ENCODE data around the gene SLIT3. TPM values are rescaled to one million over a fixed set of nuclear protein-coding genes. Genes with fewer than 3 reads are reported as not detected.

SLIT3 gene
- total RNA-seq, 1 donor from 2014 or later: 82.6 TPM

DNA sequence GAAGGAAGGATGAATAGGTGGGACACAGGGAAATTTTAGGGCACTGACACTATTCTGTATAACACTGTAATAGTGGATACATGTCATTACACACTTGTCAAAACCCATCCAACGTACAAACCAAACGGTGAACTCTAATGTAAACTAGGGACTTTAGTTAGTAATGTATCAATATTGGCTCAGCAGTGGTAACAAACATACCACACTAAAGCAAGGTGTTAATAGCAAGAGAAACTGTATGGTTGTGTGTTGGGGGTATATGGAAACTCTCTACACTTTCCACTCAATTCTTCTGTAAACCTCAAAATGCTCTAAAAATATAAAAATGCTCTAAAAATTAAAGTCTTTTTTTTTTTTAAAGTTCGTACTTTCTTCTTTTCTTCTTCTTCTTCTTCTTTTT is 428.7 kb downstream of the SLIT3 start:
- DNase-seq (ENCODE audit: low spot score): no peak

DNA sequence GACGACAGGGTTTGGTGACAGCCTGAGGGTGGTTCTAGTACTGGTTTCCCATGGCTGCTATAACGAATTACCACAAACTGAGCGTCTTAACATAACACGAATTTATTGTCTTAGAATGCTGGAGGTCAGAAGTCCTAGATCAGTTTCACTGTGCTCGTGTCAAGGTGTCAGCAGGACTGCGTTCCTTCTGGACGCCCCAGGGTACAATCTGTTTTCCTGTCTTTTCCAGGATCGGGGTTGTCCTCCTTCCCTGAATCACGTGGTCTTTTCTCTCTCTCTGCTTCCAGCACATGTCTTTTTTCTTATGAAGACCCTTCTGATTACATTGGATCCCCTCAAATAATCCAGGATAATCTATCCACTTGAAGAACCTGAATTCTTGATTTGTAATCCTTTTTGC is 430.0 kb downstream of the SLIT3 start:
- DNase-seq (ENCODE audit: low spot score): no peak

DNA sequence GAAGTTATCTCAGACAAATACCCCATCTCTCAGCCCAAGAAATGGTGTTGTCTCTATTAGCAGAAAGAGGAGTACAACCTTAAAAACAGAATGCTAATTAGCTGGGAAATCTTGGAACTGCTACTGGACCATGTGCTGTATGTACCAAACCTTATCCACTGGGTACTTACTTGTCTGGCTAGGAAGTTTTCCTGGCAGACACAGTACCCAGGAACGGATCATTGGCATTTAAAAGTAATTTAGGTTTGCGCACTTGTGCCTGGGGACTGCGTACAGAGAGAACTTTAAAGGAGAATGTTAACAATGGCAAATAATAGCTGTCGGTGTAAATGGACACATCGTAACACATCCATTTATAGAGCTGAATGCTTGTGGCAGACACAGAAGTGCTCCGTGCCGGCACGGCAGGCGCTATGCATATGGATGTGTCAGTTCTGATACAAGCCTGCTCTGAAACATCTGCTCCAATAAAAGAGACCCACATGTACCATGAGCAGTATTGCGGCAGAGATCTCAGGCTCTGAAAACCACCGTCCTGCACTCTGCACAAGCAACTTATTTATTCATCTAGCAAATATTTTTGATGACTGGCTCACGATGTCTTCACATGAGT is 431.2 kb downstream of the SLIT3 start:
- DNase-seq (ENCODE audit: low spot score): peak; percentile 80

DNA sequence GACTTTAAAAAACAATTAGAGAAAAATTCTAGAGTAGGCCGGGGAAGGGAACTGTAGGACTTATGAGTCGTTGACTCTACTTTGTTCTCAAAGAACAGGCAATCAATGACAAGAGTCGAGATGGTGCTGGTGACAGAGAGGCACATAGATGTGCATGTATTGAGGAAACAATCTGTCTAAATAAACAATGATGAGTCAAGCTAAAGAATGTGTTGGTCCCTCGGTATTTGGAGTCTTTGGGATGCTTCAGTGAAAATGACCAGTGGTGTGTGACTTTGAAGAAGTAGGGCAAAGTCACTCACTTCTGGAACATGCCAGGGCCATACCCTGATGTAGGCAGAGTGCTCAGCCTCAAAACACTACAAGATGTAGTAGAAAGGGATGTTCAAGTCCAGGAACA is 433.7 kb downstream of the SLIT3 start:
- no peak for DNase-seq (ENCODE audit: low spot score)

DNA sequence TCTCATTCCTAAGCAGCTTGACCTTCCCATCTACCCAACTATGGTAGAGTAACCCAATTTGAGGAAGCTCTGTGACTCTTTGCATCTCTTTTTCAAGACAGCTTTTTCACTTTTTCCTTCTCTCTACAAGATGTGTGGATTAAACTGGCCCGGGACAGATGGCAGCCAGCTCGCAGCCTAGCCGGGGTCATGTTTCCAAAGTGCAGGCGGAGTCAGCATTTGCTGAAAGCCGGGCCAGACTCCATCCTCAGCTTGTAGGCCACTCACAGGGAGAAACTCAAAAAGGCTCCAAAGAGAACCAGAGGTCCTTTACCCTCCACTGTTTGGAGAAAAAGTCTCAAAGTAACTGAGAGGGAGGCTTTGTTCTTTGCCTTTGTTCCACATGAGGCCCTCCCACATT is 435.0 kb downstream of the SLIT3 start:
- peak; percentile 72 for DNase-seq (ENCODE audit: low spot score)

- DNase-seq (ENCODE audit: low spot score): no peak
Measured at GRCh38 chr5:168863021-168863420, 437.9 kb downstream of the SLIT3 start.

GRCh38 chr5:168860503-168860902 is 440.4 kb downstream of the SLIT3 start:
- DNase-seq (ENCODE audit: low spot score): no peak

DNA sequence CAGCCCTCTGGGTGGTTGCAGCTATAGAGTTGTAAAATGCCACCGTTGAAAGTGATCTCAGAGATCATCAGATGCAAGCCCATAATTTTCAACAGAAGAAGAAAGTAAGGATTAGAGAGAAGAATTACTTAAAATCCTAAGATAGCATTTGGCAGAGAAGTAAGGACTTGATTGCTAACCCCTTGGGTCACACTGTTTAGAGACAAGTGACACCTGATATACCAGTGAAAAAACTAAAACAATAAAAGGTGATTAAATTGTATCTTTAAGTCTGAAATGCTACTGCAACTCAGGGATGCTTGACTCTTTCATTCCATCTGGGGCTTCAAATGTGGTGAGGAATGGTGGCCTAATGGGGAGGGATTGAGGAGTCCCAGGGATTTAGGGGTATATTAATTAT is 440.9 kb downstream of the SLIT3 start:
- no peak for DNase-seq (ENCODE audit: low spot score)

DNA sequence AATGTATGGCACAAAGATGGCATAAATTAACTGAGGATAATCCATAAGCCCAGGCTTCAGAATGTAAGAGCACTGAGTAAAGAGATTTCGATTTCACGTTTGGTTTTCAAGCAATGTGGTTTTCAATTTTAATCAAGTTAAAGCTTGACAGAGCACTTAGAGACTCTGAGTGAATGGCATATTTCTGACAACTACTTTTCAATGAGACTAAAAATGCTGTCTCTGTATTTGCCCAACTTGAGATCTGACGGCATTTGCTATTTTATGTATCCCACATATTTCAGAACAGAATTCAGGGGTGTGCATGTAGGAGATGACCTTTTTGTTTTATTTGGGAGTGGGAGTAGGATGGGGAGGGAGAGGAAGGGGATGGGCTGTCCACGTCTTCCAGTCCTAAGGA is 441.5 kb downstream of the SLIT3 start:
- DNase-seq (ENCODE audit: low spot score): no peak

DNA sequence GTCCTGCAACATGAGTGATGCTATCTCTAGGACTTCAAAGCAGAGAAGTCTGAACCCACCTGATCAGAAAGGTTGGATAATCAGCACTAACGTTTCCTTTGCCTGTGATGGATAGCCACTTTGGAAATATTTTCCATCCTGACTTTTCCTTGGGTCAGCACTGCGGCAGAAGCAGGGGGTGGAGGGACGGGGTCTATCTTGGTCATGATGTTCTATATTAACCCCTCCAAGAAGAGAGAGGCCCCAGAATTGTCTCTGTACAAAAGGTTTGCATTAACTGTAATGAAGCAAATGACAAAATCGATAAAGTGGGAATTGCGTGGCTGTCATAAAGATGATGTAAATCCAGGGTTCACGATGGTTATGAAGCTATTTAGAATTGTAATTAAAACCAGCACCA is 441.9 kb downstream of the SLIT3 start:
- no peak for DNase-seq (ENCODE audit: low spot score)

GRCh38 chr5:168858371-168858770 is 442.6 kb downstream of the SLIT3 start:
- no peak for DNase-seq (ENCODE audit: low spot score)

DNA sequence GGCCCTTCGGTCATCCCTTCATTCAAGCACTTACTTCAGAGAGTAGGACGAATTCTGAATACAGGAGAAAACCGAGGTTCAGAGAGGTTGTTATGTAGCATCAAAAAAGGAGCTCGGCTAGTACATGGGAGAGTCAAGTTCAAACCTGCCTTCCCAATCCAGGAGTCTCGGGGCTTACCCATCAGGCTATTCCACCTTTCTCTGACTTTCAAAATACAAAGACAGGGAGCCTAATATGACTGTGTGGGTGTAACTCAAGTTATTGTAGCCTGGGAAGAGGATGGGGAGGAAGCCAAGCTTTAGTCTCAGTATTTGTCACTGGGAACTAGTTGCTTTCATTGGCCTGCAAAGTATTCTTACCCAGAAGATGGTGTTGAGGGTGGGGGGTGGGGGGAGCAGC is 447.0 kb downstream of the SLIT3 start:
- no peak for DNase-seq (ENCODE audit: low spot score)

DNA sequence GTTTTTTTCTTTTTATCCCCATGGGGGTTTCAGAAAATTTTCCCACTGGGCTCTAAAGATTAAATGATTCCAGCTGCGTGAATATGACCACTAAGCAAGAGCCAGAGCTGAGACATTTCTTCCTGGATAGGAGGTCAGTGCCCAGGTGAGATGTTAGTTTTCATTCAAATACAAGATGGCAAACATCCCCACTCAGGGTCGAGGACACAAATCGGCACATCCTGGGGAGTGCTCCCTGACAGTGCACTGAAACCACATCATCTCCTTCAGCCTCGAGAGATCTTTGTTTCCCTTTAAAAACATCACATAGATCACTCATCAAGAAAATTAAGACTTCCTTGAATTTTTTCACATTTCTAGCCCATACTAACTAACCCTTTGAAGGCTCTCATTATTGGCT is 448.6 kb downstream of the SLIT3 start:
- no peak for DNase-seq (ENCODE audit: low spot score)

DNA sequence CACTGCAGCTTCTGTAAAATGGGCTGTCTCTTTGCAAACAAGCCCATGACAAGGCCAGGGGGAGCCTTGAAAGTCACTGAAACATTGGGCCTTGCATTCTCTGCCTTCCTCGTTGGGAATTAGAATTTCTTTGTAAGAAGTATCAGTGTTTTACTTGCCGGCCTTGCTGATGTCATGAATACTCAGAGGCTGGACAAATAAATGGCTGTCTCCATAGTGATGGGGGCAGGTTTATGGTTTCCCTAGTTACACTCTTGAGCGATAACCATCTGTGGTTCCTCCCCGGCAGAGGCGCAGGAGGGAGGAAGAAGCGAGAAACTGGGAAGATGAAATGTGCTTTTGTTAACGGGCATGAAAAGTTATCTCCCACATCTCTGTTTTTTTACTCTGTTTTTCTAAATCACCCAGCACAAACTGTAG is 449.0 kb downstream of the SLIT3 start:
- peak; percentile 85 for DNase-seq (ENCODE audit: low spot score)

- no peak for DNase-seq (ENCODE audit: low spot score)
Measured at GRCh38 chr5:168850683-168851082, 450.3 kb downstream of the SLIT3 start.

DNA sequence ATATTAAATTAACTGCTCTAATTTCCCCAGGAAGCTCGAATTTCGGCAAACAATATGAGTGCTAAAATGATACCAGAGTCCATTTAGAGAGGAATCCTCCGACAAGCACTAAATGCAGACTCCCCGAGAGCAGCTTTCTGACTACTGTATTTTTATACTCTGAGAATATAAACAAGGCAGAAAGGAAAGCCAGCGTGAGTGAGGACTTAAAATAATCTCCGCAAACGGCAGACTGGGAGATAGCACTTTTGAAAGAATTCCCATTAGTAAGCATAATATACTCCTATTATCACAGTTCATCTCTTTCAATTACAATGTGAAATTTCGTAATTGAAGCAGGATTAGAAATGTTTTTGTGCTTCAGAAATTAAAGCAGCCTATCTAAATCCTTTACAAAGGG is 452.4 kb downstream of the SLIT3 start:
- peak; percentile 68 for DNase-seq (ENCODE audit: low spot score)

DNA sequence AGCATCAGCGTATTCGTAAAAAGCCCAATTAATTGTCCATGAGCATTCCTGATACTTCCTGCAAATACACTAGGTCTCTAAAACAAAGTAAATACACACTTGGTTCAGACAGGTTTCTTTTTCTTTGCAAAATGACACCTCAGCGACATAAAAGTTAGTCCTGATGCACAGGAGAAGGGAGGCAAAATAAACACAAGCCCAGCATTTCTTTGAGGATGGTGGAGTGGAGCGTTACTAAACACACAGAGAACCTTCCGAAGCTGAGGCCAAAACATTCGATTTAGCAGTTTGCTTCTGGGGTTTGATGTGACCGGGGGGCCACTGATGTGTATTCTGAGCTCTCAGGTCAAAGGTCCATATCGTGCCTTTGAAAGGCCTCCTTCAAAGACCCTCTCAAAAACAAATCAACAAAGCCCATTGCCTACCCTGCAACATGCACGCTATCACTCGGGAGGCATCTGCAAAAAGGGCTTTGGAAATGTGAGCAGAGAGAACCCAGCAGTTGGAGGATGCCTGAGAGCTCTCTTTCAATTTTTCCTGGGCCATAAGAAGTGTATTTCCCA is 453.3 kb downstream of the SLIT3 start:
- no peak for DNase-seq (ENCODE audit: low spot score)

GRCh38 chr5:168844922-168845296 is 456.0 kb downstream of the SLIT3 start:
- no peak for DNase-seq (ENCODE audit: low spot score)

GRCh38 chr5:168844016-168844921 is 456.7 kb downstream of the SLIT3 start:
- peak; percentile 34 for DNase-seq (ENCODE audit: low spot score)

DNA sequence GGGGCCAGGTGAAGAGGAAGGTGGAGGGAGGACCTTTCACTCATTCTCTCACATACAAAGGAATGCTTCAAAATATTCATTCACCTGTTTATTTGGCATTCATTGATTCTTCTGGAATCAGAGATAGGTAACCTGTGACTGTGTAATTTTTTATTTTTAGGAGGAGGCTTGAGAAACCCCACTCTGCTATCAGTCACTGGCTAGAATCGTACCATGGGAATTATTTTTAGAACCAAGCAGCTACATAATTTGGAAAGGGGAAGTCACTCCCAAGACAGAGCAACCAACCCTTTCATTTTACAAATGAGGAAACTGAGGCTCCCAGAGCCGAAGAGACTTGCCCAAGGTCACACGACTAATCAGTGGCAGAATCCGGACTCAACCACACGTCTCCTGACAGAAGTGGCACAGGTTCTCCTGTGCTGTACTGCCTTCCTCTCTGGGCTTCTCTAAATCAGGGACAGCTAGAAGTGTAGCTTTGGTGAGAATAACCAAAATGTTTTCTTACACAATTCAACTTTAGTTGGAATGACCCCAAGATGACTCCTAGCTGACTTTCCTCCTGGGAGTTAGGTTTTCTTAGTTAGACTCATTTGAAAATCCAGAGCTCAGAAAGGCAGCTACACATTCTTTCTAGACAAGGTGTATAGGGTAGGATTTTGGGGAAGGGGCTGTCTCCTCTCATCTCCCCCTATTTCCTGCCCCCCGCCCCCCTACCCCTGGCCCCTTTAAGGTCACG is 457.5 kb downstream of the SLIT3 start:
- no peak for DNase-seq (ENCODE audit: low spot score)

DNA sequence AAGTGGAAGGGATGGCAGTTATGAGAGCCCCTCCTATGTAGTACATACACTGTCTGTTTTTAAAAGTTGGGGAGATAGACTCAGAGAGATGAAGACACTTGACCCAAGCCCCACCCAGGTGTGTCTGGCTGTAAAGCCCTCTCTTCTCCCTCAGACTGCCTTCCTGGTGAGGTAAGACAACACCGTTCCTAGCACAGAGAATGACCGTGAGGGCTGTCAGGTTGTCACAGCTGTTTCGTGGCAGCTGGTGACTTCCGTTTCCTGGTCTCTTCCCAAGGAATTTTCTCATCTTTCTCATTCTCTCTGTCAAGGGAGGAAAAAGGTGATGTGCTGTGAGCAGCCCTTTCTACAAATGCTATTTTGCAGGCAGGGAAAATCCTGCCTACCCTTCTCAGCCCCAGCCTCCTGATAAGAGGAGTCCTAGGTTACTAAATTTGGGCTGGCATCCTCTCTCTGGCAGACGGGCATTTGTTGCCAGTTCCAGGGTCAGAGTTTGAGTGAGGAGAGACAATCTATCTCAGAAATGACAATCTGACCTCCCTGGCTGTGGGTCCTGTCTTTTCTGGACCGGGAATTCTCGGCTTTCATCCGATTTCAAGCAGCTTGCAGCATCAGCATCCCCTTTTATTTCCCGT is 458.3 kb downstream of the SLIT3 start:
- DNase-seq (ENCODE audit: low spot score): no peak

DNA sequence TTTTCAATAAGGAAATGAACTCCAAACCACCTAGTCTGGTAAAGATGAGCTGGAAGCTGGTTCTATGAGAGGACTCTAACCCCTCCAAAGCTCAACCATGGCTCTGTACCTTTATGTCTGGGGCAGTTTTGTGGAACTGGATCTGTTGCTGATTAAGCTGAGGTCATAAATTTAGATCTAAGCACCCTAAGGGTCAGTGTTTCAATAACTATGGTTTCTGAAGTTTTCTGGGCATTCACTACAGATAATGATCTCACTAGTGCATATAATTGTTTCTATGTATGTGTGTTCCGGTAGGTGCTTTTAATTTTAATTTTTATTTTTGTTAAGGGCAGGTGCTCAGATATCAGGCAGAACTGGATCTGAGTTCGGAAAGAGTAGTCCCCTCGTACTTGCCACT is 463.1 kb downstream of the SLIT3 start:
- DNase-seq (ENCODE audit: low spot score): no peak

All from umbilical cord (tissue), 2 donors.